H1 (cell line): Measurements from ENCODE around the gene RCSD1. TPM values are rescaled to one million over a fixed set of nuclear protein-coding genes. Genes with fewer than 3 reads are reported as not detected.

Experiments
- CTCF ChIA-PET: fragments of 300-600 bp; sonication (Branson Sonifier 250); formaldehyde crosslinking; loops from one replicate; lab custom pipeline; 2021; ENCODE audit not compliant: partially characterized antibody; lab: Charles Lee
- POLR2A ChIA-PET: fragments of 300-600 bp; sonication (Branson Sonifier 250); formaldehyde crosslinking; loops from one replicate; lab custom pipeline; 2021; ENCODE audit warnings: inconsistent platforms; ENCODE audit not compliant: partially characterized antibody; lab: Charles Lee
- DNase-seq, 2 experiments: peaks; one replicate each; pipeline versions ENCODE4 v3.0.0 to v3.0.0-alpha.2; 2010 to 2022; ENCODE audit warnings: low spot score in 2 of 2, low read depth in 1 of 2, mixed read lengths in 1 of 2
- FAIRE-seq: peaks from 2 replicates; lab custom pipeline; 2011; peaks lifted over from hg19 to GRCh38; lab: Jason Lieb, UNC
- H2AFZ ChIP-seq: 2 replicates; pipeline ENCODE4 v1.8.1; 2012; ENCODE audit warnings: low read length, inconsistent platforms
- H2AK5ac ChIP-seq: 2 replicates; pipeline ENCODE4 v1.6.1; 2013; ENCODE audit warnings: low read depth, low read length
- H2BK120ac ChIP-seq: replicated peaks from 2 replicates; pipeline ENCODE3; 2013; ENCODE audit warnings: low read depth, low read length, inconsistent platforms
- H2BK12ac ChIP-seq: 2 replicates; pipeline ENCODE4 v1.6.1; 2013; ENCODE audit warnings: low read depth, low read length
- H2BK15ac ChIP-seq: 2 replicates; pipeline ENCODE4 v1.6.1; 2013; ENCODE audit warnings: low read length
- H2BK20ac ChIP-seq: 2 replicates; pipeline ENCODE4 v1.6.1; 2013; ENCODE audit warnings: low read length
- H2BK5ac ChIP-seq: 2 replicates; pipeline ENCODE4 v1.6.1; 2013; ENCODE audit warnings: low read depth, low read length
- H3K14ac ChIP-seq: 2 replicates; pipeline ENCODE4 v1.6.1; 2013; ENCODE audit warnings: inconsistent platforms; ENCODE audit not compliant: insufficient read length
- H3K18ac ChIP-seq: 2 replicates; pipeline ENCODE4 v1.6.1; 2013; ENCODE audit warnings: low read length; ENCODE audit errors: extremely low read depth
- H3K23ac ChIP-seq: 2 replicates; pipeline ENCODE4 v1.6.1; 2013; ENCODE audit warnings: inconsistent platforms; ENCODE audit not compliant: insufficient read length
- H3K23me2 ChIP-seq: 2 replicates; pipeline ENCODE4 v1.6.1; 2013; ENCODE audit warnings: low read depth, low read length
- H3K27ac ChIP-seq: 2 replicates; pipeline ENCODE4 v1.6.1; 2011; ENCODE audit warnings: low read depth, low read length, inconsistent platforms
- H3K27me3 ChIP-seq, 4 experiments: replicated peaks in 1 of 4; 1 replicate in 1 of 4; 2 replicates in 3 of 4; pipeline versions ENCODE4 v1.6.1 to v1.8.1; 2011 to 2013; ENCODE audit warnings: low read length in 3 of 4, mild to moderate bottlenecking in 3 of 4, inconsistent platforms in 2 of 4, mixed read lengths in 2 of 4, moderate library complexity in 1 of 4; ENCODE audit not compliant: control insufficient read depth in 3 of 4, insufficient read depth in 3 of 4; ENCODE audit errors: extremely low read depth in 1 of 4
- H3K36me3 ChIP-seq, 4 experiments: 2 replicates each; pipeline versions ENCODE4 v1.6.1 to v1.8.1; 2011 to 2013; ENCODE audit warnings: mild to moderate bottlenecking in 4 of 4, low read length in 3 of 4, moderate library complexity in 2 of 4, control low read depth in 1 of 4, inconsistent platforms in 1 of 4; ENCODE audit not compliant: insufficient read depth in 4 of 4, control insufficient read depth in 2 of 4
- H3K4ac ChIP-seq: replicated peaks from 2 replicates; pipeline ENCODE3; 2013; ENCODE audit warnings: low read length, low read depth, mixed read lengths, inconsistent platforms; ENCODE audit not compliant: insufficient read length
- H3K4me1 ChIP-seq, 4 experiments: replicated peaks in 1 of 4; 1 replicate in 1 of 4; 2 replicates in 3 of 4; pipeline versions ENCODE4 v1.6.1 to v1.8.1; 2011 to 2013; ENCODE audit warnings: low read length in 3 of 4, inconsistent platforms in 2 of 4, mixed read lengths in 1 of 4; ENCODE audit not compliant: insufficient read depth in 4 of 4, control insufficient read depth in 3 of 4
- H3K4me2 ChIP-seq, 2 experiments: 2 replicates each; pipeline versions ENCODE4 v1.6.1 to v1.8.1; 2011 to 2013; ENCODE audit warnings: low read depth in 2 of 2, low read length in 2 of 2, control low read depth in 1 of 2, inconsistent platforms in 1 of 2, mild to moderate bottlenecking in 1 of 2; ENCODE audit not compliant: insufficient read depth in 1 of 2
- H3K4me3 ChIP-seq, 4 experiments: fragments of 200-600, 300-600 bp in 1 of 4; sonication (generic), shearing (Covaris generic), sonication (Bioruptor Twin) in 1 of 4; 2 replicates each; pipeline versions ENCODE4 v1.5.1 to v1.8.1; 2011 to 2016; ENCODE audit warnings: low read length in 4 of 4, low read depth in 3 of 4, control low read depth in 2 of 4, inconsistent platforms in 2 of 4, mild to moderate bottlenecking in 2 of 4, mixed read lengths in 1 of 4, moderate library complexity in 1 of 4; ENCODE audit not compliant: insufficient read depth in 2 of 4; ENCODE audit errors: extremely low read depth in 1 of 4
- H3K56ac ChIP-seq: replicated peaks from 2 replicates; pipeline ENCODE3; 2013; ENCODE audit warnings: low read depth, mild to moderate bottlenecking, mixed read lengths, low read length, inconsistent platforms; ENCODE audit not compliant: insufficient read length
- H3K79me1 ChIP-seq: 2 replicates; pipeline ENCODE4 v1.6.1; 2013; ENCODE audit warnings: low read depth, low read length, control low read depth
- H3K79me2 ChIP-seq, 2 experiments: 2 replicates each; pipeline versions ENCODE4 v1.6.1 to v1.8.1; 2012 to 2013; ENCODE audit warnings: low read length in 2 of 2, mild to moderate bottlenecking in 2 of 2, inconsistent platforms in 1 of 2; ENCODE audit not compliant: insufficient read depth in 2 of 2, control insufficient read depth in 1 of 2
- H3K9ac ChIP-seq, 4 experiments: replicated peaks in 1 of 4; 1 replicate in 1 of 4; 2 replicates in 3 of 4; pipeline versions ENCODE4 v1.6.1 to v1.8.1; 2011 to 2013; ENCODE audit warnings: low read depth in 3 of 4, low read length in 3 of 4, control low read depth in 2 of 4, mild to moderate bottlenecking in 2 of 4, moderate library complexity in 2 of 4, inconsistent platforms in 1 of 4; ENCODE audit errors: extremely low read depth in 1 of 4
- H3K9me3 ChIP-seq, 2 experiments: 2 replicates each; pipeline versions ENCODE4 v1.6.1 to v1.8.1; 2012 to 2013; ENCODE audit warnings: mild to moderate bottlenecking in 2 of 2, moderate library complexity in 2 of 2, control low read depth in 1 of 2, inconsistent platforms in 1 of 2, low read depth in 1 of 2, low read length in 1 of 2, mixed read lengths in 1 of 2; ENCODE audit not compliant: insufficient read depth in 2 of 2
- H4K20me1 ChIP-seq, 2 experiments: replicated peaks in 1 of 2; 2 replicates each; pipeline versions ENCODE3 to v1.8.1; 2011 to 2013; ENCODE audit warnings: inconsistent platforms in 2 of 2, low read length in 2 of 2, mild to moderate bottlenecking in 1 of 2; ENCODE audit not compliant: insufficient read depth in 2 of 2, control insufficient read depth in 1 of 2
- H4K5ac ChIP-seq: 2 replicates; pipeline ENCODE4 v1.6.1; 2013; ENCODE audit warnings: low read length, low read depth, mixed read lengths, inconsistent platforms; ENCODE audit not compliant: insufficient read length
- H4K8ac ChIP-seq: 2 replicates; pipeline ENCODE4 v1.8.0; 2013; ENCODE audit warnings: mild to moderate bottlenecking, moderate library complexity, low read length, inconsistent platforms; ENCODE audit not compliant: insufficient read depth; ENCODE audit errors: extremely low read depth
- H4K91ac ChIP-seq: replicated peaks from 2 replicates; pipeline ENCODE3; 2013; ENCODE audit warnings: low read length, mixed read lengths, inconsistent platforms; ENCODE audit not compliant: insufficient read length
- ASH2L ChIP-seq: fragments of 200-600, 300-600 bp; sonication (generic); IDR thresholded peaks from one replicate; pipeline ENCODE4 v1.7.1; 2017; ENCODE audit warnings: low read length
- BACH1 ChIP-seq: IDR thresholded peaks from 2 replicates; pipeline ENCODE4 v1.6.1; 2012; ENCODE audit warnings: low read length, improper control_type of control experiment
- CREB1 ChIP-seq: IDR thresholded peaks from 2 replicates; pipeline ENCODE4 v1.6.1; 2012; ENCODE audit warnings: inconsistent platforms
- RAD21 ChIP-seq, 2 experiments: IDR thresholded peaks in 1 of 2; conservative IDR thresholded peaks in 1 of 2; 2 replicates each; pipeline ENCODE4 v1.6.1; 2011; ENCODE audit warnings: low read depth in 2 of 2, low read length in 2 of 2, improper control_type of control experiment in 1 of 2, inconsistent platforms in 1 of 2, mild to moderate bottlenecking in 1 of 2, moderate library complexity in 1 of 2
- SP4 ChIP-seq: IDR thresholded peaks from 2 replicates; pipeline ENCODE4 v1.6.1; 2012; ENCODE audit warnings: low read length, inconsistent platforms
- WGBS, 2 experiments: shearing (Covaris generic) in 1 of 2; methylation state at CpG; one replicate each; pipeline versions ENCODE4 v1.1.6 to v1.1.7; 2013 to 2015; ENCODE audit warnings: low lambda C conversion rate in 2 of 2, mixed read lengths in 2 of 2, inconsistent platforms in 1 of 2, low coverage in 1 of 2, missing lambda C conversion rate in 1 of 2; ENCODE audit not compliant: insufficient replicate concordance in 2 of 2, insufficient coverage in 1 of 2, insufficient read length in 1 of 2; ENCODE audit errors: extremely low coverage in 1 of 2, missing lambda C conversion rate in 1 of 2; 5-methylcytosine and 5-hydroxymethylcytosine counted together
- polyA plus RNA-seq, 7 experiments: library from polyadenylated mRNA; depleted of rRNA in 3 of 7; stranded (reverse) in 5 of 7; unstranded in 2 of 7; fragments of >200 nt in 5 of 7; fragments of 200-250 nt in 2 of 7; gene quantifications; 1 replicate in 5 of 7; 2 replicates in 1 of 7; 4 replicates in 1 of 7; pipeline versions ENCODE4 v1.2.1 to v1.2.3, GENCODE V29; 2011 to 2013; ENCODE audit warnings: missing spikeins in 2 of 7, mixed read lengths in 2 of 7
- total RNA-seq: library from RNA; stranded (reverse); fragmentation: NEBNext Ultra II Directional; extraction: Animal tissue kit (Norgen Biotek cat#: 25700); gene quantifications from 2 replicates; pipeline ENCODE4 v1.2.1, GENCODE V29; 2021
- TF ChIP-seq, protein P1 (sequence below): IDR thresholded peaks from 2 replicates; pipeline ENCODE4 v1.6.1; 2012; ENCODE audit warnings: low read length, inconsistent platforms

The RCSD1 gene
- total and polyA plus RNA-seq, 2 of the 8 experiments (the other 6 are each of a cell fraction or from before 2014, with no cell fraction given) = 0.47 to 0.69 TPM

DNA sequence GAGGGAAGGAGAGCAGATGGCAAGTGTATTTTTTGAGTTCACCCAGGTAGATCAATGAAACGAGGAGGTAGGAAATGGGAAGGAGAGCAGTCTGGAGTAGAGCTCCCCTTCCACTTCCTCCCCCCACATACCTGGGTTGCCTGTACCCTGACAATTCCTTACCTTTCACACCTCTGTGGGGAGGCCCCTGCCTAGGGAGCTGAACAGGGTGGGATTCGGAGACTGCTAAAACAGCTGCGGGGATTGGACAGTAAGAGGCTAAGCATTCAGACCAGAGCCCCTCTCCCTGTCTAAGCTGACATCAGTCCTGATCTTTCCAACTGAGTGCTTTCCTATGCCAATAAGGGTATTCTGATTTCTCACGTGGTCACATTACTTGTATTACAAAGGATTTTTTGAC, 14.5 kb downstream of the RCSD1 start:
- no peaks in the 10 kb centered on the region for H3K79me1 ChIP-seq
- no peak overlapping the region for H2BK20ac ChIP-seq
- H3K36me3 ChIP-seq = no peaks in the 10 kb centered on the region
- 0 out of 7 replicates have a peak, but pooled peaks cover 0 to 2% (median 0%) of the 10 kb centered on the region in 4 experiments for H3K4me1 ChIP-seq
- TF ChIP-seq ASH2L (no peak), SP4 (no peak), BACH1 (no peak), RAD21 (IDR thresholded peaks at IDR 0.05 in 1 of 2, conservative IDR thresholded peaks at IDR 0.05 in 1 of 2; ENCODE audit: low read depth in 2 of 2, low read length in 2 of 2) (no peak), CREB1 (no peak)
- TF ChIP-seq, protein P1, sequence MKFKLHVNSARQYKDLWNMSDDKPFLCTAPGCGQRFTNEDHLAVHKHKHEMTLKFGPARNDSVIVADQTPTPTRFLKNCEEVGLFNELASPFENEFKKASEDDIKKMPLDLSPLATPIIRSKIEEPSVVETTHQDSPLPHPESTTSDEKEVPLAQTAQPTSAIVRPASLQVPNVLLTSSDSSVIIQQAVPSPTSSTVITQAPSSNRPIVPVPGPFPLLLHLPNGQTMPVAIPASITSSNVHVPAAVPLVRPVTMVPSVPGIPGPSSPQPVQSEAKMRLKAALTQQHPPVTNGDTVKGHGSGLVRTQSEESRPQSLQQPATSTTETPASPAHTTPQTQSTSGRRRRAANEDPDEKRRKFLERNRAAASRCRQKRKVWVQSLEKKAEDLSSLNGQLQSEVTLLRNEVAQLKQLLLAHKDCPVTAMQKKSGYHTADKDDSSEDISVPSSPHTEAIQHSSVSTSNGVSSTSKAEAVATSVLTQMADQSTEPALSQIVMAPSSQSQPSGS = no peak
- no peak overlapping the region for H2AK5ac ChIP-seq
- H3K4me2 ChIP-seq = no peak overlapping the region
- H4K5ac ChIP-seq = no peak overlapping the region
- no peak overlapping the region for H3K14ac ChIP-seq
- no peak overlapping the region for H2BK120ac ChIP-seq
- no peak overlapping the region for H3K9ac ChIP-seq
- no peak overlapping the region for H3K4me3 ChIP-seq
- no peak overlapping the region for H3K4ac ChIP-seq
- H3K9me3 ChIP-seq = no peaks in the 10 kb centered on the region
- ChIA-PET POLR2A (interaction anchor here (1.0 kb wide), 1 partner anchor 11 kb away, joined by 3 read pairs; no protein-coding TSS in a partner anchor), CTCF (no interaction called here)
- no peaks in the 10 kb centered on the region for H3K27me3 ChIP-seq
- DNase-seq = no peak
- H3K79me2 ChIP-seq = no peaks in the 10 kb centered on the region
- no peak overlapping the region for H4K91ac ChIP-seq
- H4K8ac ChIP-seq = no peak overlapping the region; the same call in 1 of the 2 replicates
- H3K23ac ChIP-seq = no peak overlapping the region
- H3K56ac ChIP-seq = no peak overlapping the region
- H4K20me1 ChIP-seq = no peaks in the 10 kb centered on the region
- H3K18ac ChIP-seq = no peak overlapping the region
- H2BK12ac ChIP-seq = no peak overlapping the region
- no peak overlapping the region for H3K27ac ChIP-seq
- no peak overlapping the region for H2BK15ac ChIP-seq
- no peak overlapping the region for H2BK5ac ChIP-seq
- FAIRE-seq = no peak
- no peaks in the 10 kb centered on the region for H3K23me2 ChIP-seq
- no peak overlapping the region for H2AFZ ChIP-seq
- WGBS, 2 experiments = 93% methylated on average over 4 of the region's 4 CpGs; no CpG with 5 or more reads in 1 of the 2 experiments
